Breast epithelium (tissue), 4 donors: Measurements from ENCODE around the gene NUP210. TPM values are rescaled to one million over a fixed set of nuclear protein-coding genes. Genes with fewer than 3 reads are reported as not detected.

Experiments
- DNase-seq, 2 donors: peaks; one replicate each; pipeline ENCODE4 v3.0.0-alpha.2; 2019; ENCODE audit warnings: low spot score in 2 of 2
- H3K27ac ChIP-seq, 2 donors: fragments of 200-600 bp; sonication (generic) in 1 of 2; one replicate each; pipeline ENCODE4 v1.5.1; 2016 to 2019; ENCODE audit warnings: mild to moderate bottlenecking in 1 of 2
- H3K27me3 ChIP-seq, 2 donors: fragments of 200-600 bp; sonication (generic) in 1 of 2; one replicate each; pipeline versions ENCODE4 v1.5.1 to v1.6.0; 2017 to 2019; ENCODE audit warnings: control low read depth in 1 of 2, mild to moderate bottlenecking in 1 of 2
- H3K36me3 ChIP-seq: fragments of 200-600 bp; one replicate; pipeline ENCODE4 v1.5.1; 2019
- H3K4me1 ChIP-seq, 2 donors: fragments of 200-600 bp; sonication (generic); one replicate each; pipeline ENCODE4 v1.5.1; 2016 to 2019; ENCODE audit warnings: control low read depth in 1 of 2
- H3K4me3 ChIP-seq, 3 donors: fragments of 200-600 bp; sonication (generic); 1 replicate in 2 of 3; 2 replicates in 1 of 3; pipeline ENCODE4 v1.5.1; 2016 to 2019; ENCODE audit warnings: mild to moderate bottlenecking in 3 of 3, moderate library complexity in 2 of 3
- H3K9me3 ChIP-seq, 2 donors: fragments of 200-600 bp; sonication (generic) in 1 of 2; one replicate each; pipeline ENCODE4 v1.5.1; 2016 to 2019; ENCODE audit warnings: control low read depth in 1 of 2
- POLR2A ChIP-seq: fragments of 450-650 bp; IDR thresholded peaks from one replicate; pipeline ENCODE4 v1.6.1; 2016; ENCODE audit warnings: antibody characterized with exemption, mild to moderate bottlenecking, moderate library complexity
- POLR2AphosphoS5 ChIP-seq, 3 donors: sonication (generic); formaldehyde crosslinking; IDR thresholded peaks; one replicate each; pipeline ENCODE4 v1.6.1; 2017; ENCODE audit warnings: antibody characterized with exemption in 3 of 3
- intact Hi-C: fragments of 100-400 bp; cut with DNase I; formaldehyde crosslinking; loops from one replicate; pipeline ENCODE4 v1.15.1; 2023; ENCODE audit warnings: low total_unique reads
- total RNA-seq, 3 donors: library from RNA; depleted of rRNA; stranded (reverse); fragments of >200 nt; gene quantifications; one replicate each; pipeline ENCODE4 v1.1.0, GENCODE V29; 2016
- TF ChIP-seq, protein P1 (sequence below), 3 donors: fragments of 450-650 bp; IDR thresholded peaks; one replicate each; pipeline ENCODE4 v1.5.1; 2016 to 2017; ENCODE audit warnings: antibody characterized with exemption in 3 of 3, mild to moderate bottlenecking in 3 of 3, moderate library complexity in 3 of 3

NUP210 gene
- total RNA-seq, 3 donors from 2014 or later = 2.2 to 15.2 (median 14.7) TPM

DNA sequence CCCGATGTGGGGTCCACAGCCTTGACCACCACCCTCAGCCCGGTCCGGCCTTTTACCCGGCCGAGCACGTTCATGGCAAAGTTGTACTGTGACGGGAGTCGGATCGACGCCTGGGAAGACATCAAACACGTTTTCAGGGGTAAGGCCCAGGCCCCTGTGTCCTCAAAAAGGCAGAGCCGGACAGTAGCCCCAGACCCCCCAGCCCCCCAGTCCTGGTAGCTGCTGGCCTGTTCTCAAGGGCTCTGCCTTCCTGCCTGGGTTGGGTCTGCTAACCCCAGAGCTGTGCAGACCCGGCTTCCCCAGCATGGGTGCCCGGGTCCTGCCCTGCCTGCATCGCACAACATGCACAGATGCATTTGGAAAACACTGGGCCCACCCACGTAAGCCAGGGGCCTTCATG, 84.6 kb downstream of the NUP210 start:
- Histone ChIP-seq H3K27ac (no peak overlapping the region), H3K4me3 (no peak overlapping the region), H3K9me3 (no peaks in the 10 kb centered on the region), H3K27me3 (no peaks in the 10 kb centered on the region), H3K36me3 (no peaks in the 10 kb centered on the region), H3K4me1 (no peaks in the 10 kb centered on the region)
- no peak for TF ChIP-seq POLR2AphosphoS5 (IDR thresholded peaks at IDR 0.05)
- TF ChIP-seq, protein P1, sequence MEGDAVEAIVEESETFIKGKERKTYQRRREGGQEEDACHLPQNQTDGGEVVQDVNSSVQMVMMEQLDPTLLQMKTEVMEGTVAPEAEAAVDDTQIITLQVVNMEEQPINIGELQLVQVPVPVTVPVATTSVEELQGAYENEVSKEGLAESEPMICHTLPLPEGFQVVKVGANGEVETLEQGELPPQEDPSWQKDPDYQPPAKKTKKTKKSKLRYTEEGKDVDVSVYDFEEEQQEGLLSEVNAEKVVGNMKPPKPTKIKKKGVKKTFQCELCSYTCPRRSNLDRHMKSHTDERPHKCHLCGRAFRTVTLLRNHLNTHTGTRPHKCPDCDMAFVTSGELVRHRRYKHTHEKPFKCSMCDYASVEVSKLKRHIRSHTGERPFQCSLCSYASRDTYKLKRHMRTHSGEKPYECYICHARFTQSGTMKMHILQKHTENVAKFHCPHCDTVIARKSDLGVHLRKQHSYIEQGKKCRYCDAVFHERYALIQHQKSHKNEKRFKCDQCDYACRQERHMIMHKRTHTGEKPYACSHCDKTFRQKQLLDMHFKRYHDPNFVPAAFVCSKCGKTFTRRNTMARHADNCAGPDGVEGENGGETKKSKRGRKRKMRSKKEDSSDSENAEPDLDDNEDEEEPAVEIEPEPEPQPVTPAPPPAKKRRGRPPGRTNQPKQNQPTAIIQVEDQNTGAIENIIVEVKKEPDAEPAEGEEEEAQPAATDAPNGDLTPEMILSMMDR (IDR thresholded peaks at IDR 0.05) = no peak
- no peak for TF ChIP-seq POLR2A
- DNase-seq = no peak
- intact Hi-C loops = no loop called here

DNA sequence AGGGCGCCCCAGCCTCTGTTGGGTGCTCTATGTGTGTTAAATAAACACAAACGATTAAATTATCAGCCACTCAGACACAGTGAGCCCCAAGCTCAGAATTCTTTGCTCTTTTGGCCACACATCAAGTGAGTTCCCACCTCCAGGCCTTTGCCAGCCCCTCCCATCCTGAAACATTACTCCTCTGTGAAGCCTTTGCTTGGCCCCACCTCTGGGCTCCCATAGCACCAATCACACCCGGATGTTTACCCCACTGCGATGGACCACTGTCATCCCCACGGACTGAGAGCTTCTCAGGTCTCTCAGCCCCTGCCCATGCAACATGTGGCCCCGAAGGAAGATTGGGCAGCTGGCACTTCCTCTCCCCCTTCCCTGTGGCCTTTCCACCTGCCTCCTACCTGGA, 85.1 kb downstream of the NUP210 start:
- H3K9me3 ChIP-seq = no peaks in the 10 kb centered on the region
- no peaks in the 10 kb centered on the region for H3K27me3 ChIP-seq
- no peaks in the 10 kb centered on the region for H3K36me3 ChIP-seq
- H3K27ac ChIP-seq = no peak overlapping the region
- no peaks in the 10 kb centered on the region for H3K4me1 ChIP-seq
- intact Hi-C loops = no loop called here
- no peak for DNase-seq
- no peak for TF ChIP-seq POLR2A
- no peak for TF ChIP-seq POLR2AphosphoS5 (IDR thresholded peaks at IDR 0.05)
- TF ChIP-seq, protein P1 (IDR thresholded peaks at IDR 0.05) = no peak
- no peak overlapping the region for H3K4me3 ChIP-seq

DNA sequence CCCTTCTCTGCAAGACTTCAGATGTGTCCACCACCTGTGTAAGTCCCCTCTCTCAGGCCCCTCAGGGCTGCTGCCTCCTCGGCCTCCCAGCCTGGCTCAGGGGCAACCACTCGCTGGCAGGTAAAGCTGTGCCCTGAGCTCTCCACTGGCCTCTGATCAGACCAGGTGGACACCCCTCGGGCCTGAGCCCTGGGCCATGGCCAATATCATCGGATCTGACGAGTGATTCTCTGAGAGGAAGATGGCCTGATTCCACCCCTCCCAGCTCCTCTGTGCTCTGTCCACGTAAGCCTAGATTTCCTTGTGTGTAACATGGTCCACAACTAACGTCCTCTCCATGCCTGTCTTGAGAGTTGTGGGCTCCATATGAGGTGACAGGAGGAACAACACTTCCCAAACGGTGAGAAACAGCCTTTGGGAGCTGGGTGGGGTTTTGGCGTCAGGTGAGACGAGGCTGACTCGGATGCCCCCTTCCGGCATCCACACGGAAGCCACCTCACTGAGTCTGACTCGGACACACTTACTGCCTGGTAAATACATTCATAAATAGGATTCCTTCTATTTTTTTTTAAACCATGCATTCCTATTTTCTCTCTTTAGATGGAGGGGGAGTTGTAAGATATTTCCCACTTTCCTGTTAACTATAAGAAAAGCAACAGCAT, 86.8 kb downstream of the NUP210 start:
- no peak for DNase-seq
- H3K4me3 ChIP-seq = no peak overlapping the region
- no peaks in the 10 kb centered on the region for H3K27me3 ChIP-seq
- no peak for TF ChIP-seq POLR2A
- TF ChIP-seq, protein P1 (IDR thresholded peaks at IDR 0.05) = no peak
- TF ChIP-seq POLR2AphosphoS5 (IDR thresholded peaks at IDR 0.05) = no peak
- H3K4me1 ChIP-seq = no peaks in the 10 kb centered on the region
- H3K9me3 ChIP-seq = no peaks in the 10 kb centered on the region
- no peak overlapping the region for H3K27ac ChIP-seq
- H3K36me3 ChIP-seq = no peaks in the 10 kb centered on the region
- intact Hi-C loops = no loop called here

DNA sequence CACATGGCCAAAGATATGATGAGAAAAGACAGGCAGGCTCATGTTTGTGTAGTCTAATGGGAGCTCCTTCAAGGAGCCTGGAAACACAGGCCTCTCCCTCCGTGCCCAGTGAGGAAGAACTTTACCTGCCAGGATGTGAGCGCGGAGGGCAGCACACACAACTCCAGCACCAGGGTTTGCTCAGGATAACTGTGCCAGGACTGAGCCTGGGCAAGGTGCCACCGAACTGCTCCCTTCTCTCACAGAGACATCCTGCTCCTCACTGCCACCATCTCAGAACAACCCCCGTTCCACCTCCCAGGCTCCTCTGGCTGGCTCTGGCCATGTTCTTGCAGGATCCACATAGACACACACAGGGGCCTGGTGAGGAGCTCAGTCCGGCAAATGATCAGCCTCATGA, 87.4 kb downstream of the NUP210 start:
- no peaks in the 10 kb centered on the region for H3K9me3 ChIP-seq
- no peak overlapping the region for H3K27ac ChIP-seq
- no peak for DNase-seq
- no peaks in the 10 kb centered on the region for H3K36me3 ChIP-seq
- H3K27me3 ChIP-seq = no peaks in the 10 kb centered on the region
- H3K4me1 ChIP-seq = no peaks in the 10 kb centered on the region
- H3K4me3 ChIP-seq = no peak overlapping the region
- TF ChIP-seq POLR2A (no peak), POLR2AphosphoS5 (IDR thresholded peaks at IDR 0.05) (no peak)
- TF ChIP-seq, protein P1 (IDR thresholded peaks at IDR 0.05) = no peak
- intact Hi-C loops = no loop called here

DNA sequence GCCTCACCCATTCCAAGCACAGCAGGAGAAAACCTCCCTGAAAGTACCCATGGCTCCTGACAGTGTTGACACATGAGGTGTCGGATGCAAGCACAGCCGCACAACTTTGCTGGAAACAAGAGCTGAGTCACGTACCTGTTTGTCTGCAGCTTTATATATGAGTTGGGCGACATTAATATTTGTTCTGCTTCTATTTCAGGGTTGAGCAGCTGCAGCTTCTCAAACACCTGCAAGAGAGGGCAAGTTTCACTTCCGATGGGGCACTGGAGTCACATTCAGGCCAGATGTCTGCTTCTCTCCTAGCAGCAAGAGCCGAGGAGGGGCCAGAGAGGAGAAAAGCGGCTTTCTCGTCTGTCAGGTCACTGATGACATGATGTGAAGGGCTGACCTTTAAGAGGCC, 88.0 kb downstream of the NUP210 start:
- H3K36me3 ChIP-seq = no peaks in the 10 kb centered on the region

More for the DNA sequence above, 88.0 kb downstream of the NUP210 start:
- intact Hi-C loops = no loop called here
- Histone ChIP-seq H3K4me3 (no peak overlapping the region), H3K9me3 (no peaks in the 10 kb centered on the region), H3K27me3 (no peaks in the 10 kb centered on the region), H3K4me1 (no peaks in the 10 kb centered on the region), H3K27ac (no peak overlapping the region)
- no peak for DNase-seq
- no peak for TF ChIP-seq POLR2A
- TF ChIP-seq POLR2AphosphoS5 (IDR thresholded peaks at IDR 0.05) = no peak
- TF ChIP-seq, protein P1 (IDR thresholded peaks at IDR 0.05) = no peak
